GM21447 (cell line): Measurements from ENCODE around the gene TACC3.
A peak's percentile ranks its signal among the peaks of the same experiment; 100 is the strongest.

Experiments
- ATAC-seq: cut with Tn5 transposase; IDR thresholded peaks from one replicate; pipeline ENCODE4 v1.9.1; 2021; ENCODE audit not compliant: unreplicated experiment

Gene TACC3

GRCh38 chr4:1788254-1788973 is 67.1 kb downstream of the TACC3 start:
- ATAC-seq = no peak

- no peak for ATAC-seq
Observed at GRCh38 chr4:1789552-1789951, 68.2 kb downstream of the TACC3 start.

- no peak for ATAC-seq
Observed at GRCh38 chr4:1790005-1790404, 68.7 kb downstream of the TACC3 start.

GRCh38 chr4:1792158-1792831 is 71.0 kb downstream of the TACC3 start:
- no peak for ATAC-seq

- ATAC-seq = peak; percentile 51
Observed at GRCh38 chr4:1792832-1793495, 71.6 kb downstream of the TACC3 start, which contains the start of gene FGFR3. Gene FGFR3 (plus strand): TSS chr4:1793293. CDS start chr4:1793935, 642 bp downstream.

- peak; percentile 26 for ATAC-seq
Observed at GRCh38 chr4:1793496-1793840, 72.1 kb downstream of the TACC3 start.

- ATAC-seq = no peak
Observed at GRCh38 chr4:1793940-1794808, 72.9 kb downstream of the TACC3 start.
